ENCODE data around the gene KIRREL3. TPM values are rescaled to one million over a fixed set of nuclear protein-coding genes. Genes with fewer than 3 reads are reported as not detected.

Gene KIRREL3
- total and polyA plus RNA-seq, 2 of the 4 experiments (the other 2 are of a cell fraction): 10.9 to 15.9 TPM

GRCh38 chr11:126628450-126628789, 372.1 kb downstream of the KIRREL3 start:
- Histone ChIP-seq H2BK5ac (ENCODE audit: low read depth, low read length, poor library complexity, severe bottlenecking) (no peak overlapping the region), H3K23ac (ENCODE audit: low read depth, low read length) (no peak overlapping the region), H4K5ac (ENCODE audit: low read depth, low read length) (no peak overlapping the region), H3K36me3 (ENCODE audit: control insufficient read depth, insufficient read depth, low read length) (no peaks in the 10 kb centered on the region), H3K9ac (ENCODE audit: low read depth, low read length) (no peak overlapping the region), H2BK120ac (ENCODE audit: low read depth, low read length) (no peak overlapping the region), H3K27ac (ENCODE audit: insufficient read depth, low read length) (no peak overlapping the region), H3K4ac (ENCODE audit: low read depth, low read length) (no peak overlapping the region), H3K14ac (replicated peaks; ENCODE audit: low read depth, low read length) (no peak overlapping the region), H3K4me3 (ENCODE audit: insufficient read depth, low read depth, low read length) (no peak overlapping the region), H2BK15ac (ENCODE audit: low read depth, low read length) (no peak overlapping the region), H4K20me1 (ENCODE audit: insufficient read depth, low read length) (no peaks in the 10 kb centered on the region), H3K27me3 (ENCODE audit: control insufficient read depth, insufficient read depth, low read length) (no peaks in the 10 kb centered on the region), H2BK20ac (ENCODE audit: low read depth, low read length) (no peak overlapping the region), H2AFZ (replicated peaks; ENCODE audit: low read length, poor library complexity) (peak overlapping the region; percentile 5), H3K18ac (ENCODE audit: low read depth, low read length) (no peak overlapping the region), H2AK5ac (ENCODE audit: low read depth, low read length) (no peak overlapping the region), H3K4me2 (ENCODE audit: low read depth, low read length) (no peak overlapping the region), H2AK9ac (replicated peaks; ENCODE audit: low read depth, low read length, poor library complexity) (peak overlapping the region; percentile 5), H4K8ac (ENCODE audit: low read depth in 2 of 2, low read length in 2 of 2) (no peak overlapping the region), H3K9me3 (ENCODE audit: control insufficient read depth, insufficient read depth, low read length) (no peaks in the 10 kb centered on the region), H4K91ac (ENCODE audit: insufficient read depth, low read depth, low read length) (no peak overlapping the region), H3K79me1 (ENCODE audit: low read depth in 1 of 2, low read length in 2 of 2) (peaks cover 0 to 4% of the 10 kb centered on the region in 2 experiments; a peak in 1 of 4 replicates), H3K56ac (ENCODE audit: extremely low read depth, insufficient read depth, low read length) (no peak overlapping the region), H3K9me1 (ENCODE audit: insufficient read depth, low read length) (peaks cover 3% of the 10 kb centered on the region; the same call in 1 of the 2 replicates), H3K4me1 (ENCODE audit: control insufficient read depth, insufficient read depth, low read length) (peaks cover 3% of the 10 kb centered on the region; the same call in 1 of the 2 replicates)
- ATAC-seq (ENCODE audit: low read depth): 0 out of 2 replicates have a peak, but pooled peaks have one; percentile 21
- BruUV-seq (replicated peaks): no TSS peak
- DNase-seq: no peak
- in situ Hi-C loops (cut with MboI; ENCODE audit: low sequenced_read_pairs): no loop called here
- CTCF ChIA-PET: no interaction called here
- POLR2A ChIA-PET (ENCODE audit: unreplicated experiment): no interaction called here
- dilution Hi-C loops (cut with HindIII; ENCODE audit: low sequenced_read_pairs, unreplicated experiment): no loop called here
- no CpG with 5 or more reads among the region's 1 CpG for WGBS, 2 experiments (ENCODE audit: extremely low coverage in 2 of 2, insufficient read length in 1 of 2)
- intact Hi-C loops (cut with micrococcal nuclease): loop anchor here (10.0 kb wide), 1 partner anchor 166 kb away; no protein-coding TSS in a partner anchor
- no peak for TF ChIP-seq CHD1 (IDR thresholded peaks at IDR 0.05; ENCODE audit: low read depth, low read length)
- TF ChIP-seq SMC3 (IDR thresholded peaks at IDR 0.05; ENCODE audit: low read depth, low read length): no peak
- no peak for TF ChIP-seq POLR2A (IDR thresholded peaks at IDR 0.05; ENCODE audit: low read depth, low read length)
- TF ChIP-seq RAD21 (IDR thresholded peaks at IDR 0.05; ENCODE audit: low read length): no peak
- no peak for TF ChIP-seq MXI1 (IDR thresholded peaks at IDR 0.05; ENCODE audit: borderline replicate concordance, low read depth, low read length)
- no peak for TF ChIP-seq NFE2L2 (IDR thresholded peaks at IDR 0.05; ENCODE audit: low read depth, low read length)
- TF ChIP-seq CTCF (conservative IDR thresholded peaks at IDR 0.05; ENCODE audit: low read depth, low read length): no peak
- no peak for TF ChIP-seq RFX5 (IDR thresholded peaks at IDR 0.05; ENCODE audit: low read depth, low read length)
- TF ChIP-seq CEBPB (IDR thresholded peaks at IDR 0.05; ENCODE audit: low read depth, low read length): no peak
- no peak for TF ChIP-seq RCOR1 (IDR thresholded peaks at IDR 0.05; ENCODE audit: insufficient replicate concordance, low read length)
- TF ChIP-seq BHLHE40 (IDR thresholded peaks at IDR 0.05; ENCODE audit: low read depth, low read length): no peak
- no peak for TF ChIP-seq MAZ (IDR thresholded peaks at IDR 0.05; ENCODE audit: borderline replicate concordance, low read depth, low read length)
- TF ChIP-seq FOS (IDR thresholded peaks at IDR 0.05; ENCODE audit: low read depth, low read length): no peak
- TF ChIP-seq ELK1 (IDR thresholded peaks at IDR 0.05; ENCODE audit: borderline replicate concordance, low read depth, low read length): no peak
- no peak for TF ChIP-seq MAFK (IDR thresholded peaks at IDR 0.05; ENCODE audit: low read depth, low read length)
- TF ChIP-seq USF2 (IDR thresholded peaks at IDR 0.05; ENCODE audit: low read depth, low read length): no peak

Measured in IMR-90 (cell line).